Endothelial cell of umbilical vein (primary cell): ENCODE data around the gene TMEM213.

ENCODE experiments used
- EZH2 ChIP-seq: IDR thresholded peaks from 2 replicates; pipeline ENCODE4 v1.6.1; 2012; ENCODE audit warnings: borderline replicate concordance, low read depth, mild to moderate bottlenecking, moderate library complexity, low read length, inconsistent platforms; ENCODE audit not compliant: severe bottlenecking
- POLR2A ChIP-seq: IDR thresholded peaks from 2 replicates; pipeline ENCODE4 v1.6.1; 2012; ENCODE audit warnings: low read depth, mild to moderate bottlenecking, control low read depth, low read length
- POLR2AphosphoS5 ChIP-seq: IDR thresholded peaks from 2 replicates; pipeline ENCODE4 v1.6.1; 2012; ENCODE audit warnings: low read depth, mild to moderate bottlenecking, control low read depth, low read length, moderate library complexity; ENCODE audit not compliant: insufficient read depth
- TF ChIP-seq, protein P1 (sequence below), 2 donors: IDR thresholded peaks; 1 replicate in 1 of 2; 2 replicates in 1 of 2; pipeline ENCODE4 v1.5.1; 2011; ENCODE audit warnings: low read length in 2 of 2, mild to moderate bottlenecking in 2 of 2, moderate library complexity in 2 of 2, control low read depth in 1 of 2, inconsistent platforms in 1 of 2, low read depth in 1 of 2; ENCODE audit not compliant: insufficient read depth in 1 of 2; ENCODE audit errors: extremely low read depth in 1 of 2

DNA sequence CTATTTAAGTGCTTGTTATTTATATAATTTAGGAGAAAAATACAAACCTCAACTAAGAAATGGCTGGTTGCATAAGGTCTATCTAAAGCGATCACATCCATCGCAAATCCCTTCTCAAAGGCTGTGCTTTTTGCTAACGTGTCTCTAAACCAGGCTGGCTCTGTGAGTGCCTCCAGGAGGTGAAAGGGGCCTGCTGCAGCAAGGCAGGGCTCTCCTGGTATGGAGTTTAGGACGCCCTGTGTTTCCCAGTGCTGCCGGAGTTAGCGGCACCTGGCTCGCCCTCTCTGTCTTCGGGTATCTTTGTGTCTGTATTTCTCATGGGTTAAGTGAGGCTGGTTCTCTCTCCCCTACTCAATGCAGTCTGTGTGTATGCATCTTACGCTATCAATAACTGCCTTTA, 68.6 kb downstream of the TMEM213 start:
- TF ChIP-seq POLR2AphosphoS5 (no peak), EZH2 (no peak), POLR2A (no peak)
- TF ChIP-seq, protein P1, sequence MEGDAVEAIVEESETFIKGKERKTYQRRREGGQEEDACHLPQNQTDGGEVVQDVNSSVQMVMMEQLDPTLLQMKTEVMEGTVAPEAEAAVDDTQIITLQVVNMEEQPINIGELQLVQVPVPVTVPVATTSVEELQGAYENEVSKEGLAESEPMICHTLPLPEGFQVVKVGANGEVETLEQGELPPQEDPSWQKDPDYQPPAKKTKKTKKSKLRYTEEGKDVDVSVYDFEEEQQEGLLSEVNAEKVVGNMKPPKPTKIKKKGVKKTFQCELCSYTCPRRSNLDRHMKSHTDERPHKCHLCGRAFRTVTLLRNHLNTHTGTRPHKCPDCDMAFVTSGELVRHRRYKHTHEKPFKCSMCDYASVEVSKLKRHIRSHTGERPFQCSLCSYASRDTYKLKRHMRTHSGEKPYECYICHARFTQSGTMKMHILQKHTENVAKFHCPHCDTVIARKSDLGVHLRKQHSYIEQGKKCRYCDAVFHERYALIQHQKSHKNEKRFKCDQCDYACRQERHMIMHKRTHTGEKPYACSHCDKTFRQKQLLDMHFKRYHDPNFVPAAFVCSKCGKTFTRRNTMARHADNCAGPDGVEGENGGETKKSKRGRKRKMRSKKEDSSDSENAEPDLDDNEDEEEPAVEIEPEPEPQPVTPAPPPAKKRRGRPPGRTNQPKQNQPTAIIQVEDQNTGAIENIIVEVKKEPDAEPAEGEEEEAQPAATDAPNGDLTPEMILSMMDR (IDR thresholded peaks at IDR 0.05; ENCODE audit: extremely low read depth in 1 of 2, insufficient read depth in 1 of 2, low read depth in 1 of 2, low read length in 2 of 2) = no peak
